Cortex of kidney (tissue), 1 donor: ENCODE data around the gene SLC15A4.
"Not testable (repeated sequence)": the region's sequence is repeated elsewhere in the genome, so short reads cannot be mapped to it uniquely, and the experiment has no call there.

Experiments used
- DNase-seq: peaks from one replicate; lab custom pipeline; 2025; lab: John Stamatoyannopoulos, UW

The SLC15A4 gene

GRCh38 chr12:128823916-128824839 lies at the start of gene SLC15A4:
Gene SLC15A4 (minus strand): TSS chr12:128823958. CDS start chr12:128823943, 15 bp downstream.
- peak; percentile 85 for DNase-seq

- no peak for DNase-seq
Measured at GRCh38 chr12:128872303-128872702, 48.5 kb upstream of the SLC15A4 start.

GRCh38 chr12:128871516-128871892 lies 47.7 kb upstream of the SLC15A4 start:
- DNase-seq = no peak

- DNase-seq = no peak
Measured at GRCh38 chr12:128867466-128867865, 43.7 kb upstream of the SLC15A4 start.

GRCh38 chr12:128864516-128865186 lies 40.9 kb upstream of the SLC15A4 start:
- DNase-seq = no peak

GRCh38 chr12:128863957-128864356 lies 40.2 kb upstream of the SLC15A4 start:
- DNase-seq = no peak

- DNase-seq = no peak
Measured at GRCh38 chr12:128861226-128862016, 37.7 kb upstream of the SLC15A4 start.

GRCh38 chr12:128859311-128859710 lies 35.6 kb upstream of the SLC15A4 start:
- DNase-seq = no peak

GRCh38 chr12:128857133-128857763 lies 33.5 kb upstream of the SLC15A4 start:
- DNase-seq = no peak

- DNase-seq = no peak
Measured at GRCh38 chr12:128856791-128857078, 33.0 kb upstream of the SLC15A4 start.

- no peak for DNase-seq
Measured at GRCh38 chr12:128856035-128856790, 32.5 kb upstream of the SLC15A4 start.

GRCh38 chr12:128853600-128854197 lies 29.9 kb upstream of the SLC15A4 start:
- DNase-seq = no peak

GRCh38 chr12:128852885-128853599 lies 29.3 kb upstream of the SLC15A4 start, which contains the start of gene GLT1D1:
Gene GLT1D1 (plus strand): TSS chr12:128853478. CDS start chr12:128853582, 104 bp downstream.
- DNase-seq = no peak

GRCh38 chr12:128852026-128852698 lies 28.4 kb upstream of the SLC15A4 start:
- no peak for DNase-seq

GRCh38 chr12:128851429-128851828 lies 27.7 kb upstream of the SLC15A4 start:
- not testable (repeated sequence) for DNase-seq

- DNase-seq = no peak
Measured at GRCh38 chr12:128850400-128850799, 26.6 kb upstream of the SLC15A4 start.

GRCh38 chr12:128849806-128850205 lies 26.0 kb upstream of the SLC15A4 start:
- DNase-seq = not testable (repeated sequence)

- DNase-seq = no peak
Measured at GRCh38 chr12:128848371-128848770, 24.6 kb upstream of the SLC15A4 start.

GRCh38 chr12:128846671-128847070 lies 22.9 kb upstream of the SLC15A4 start:
- DNase-seq = not testable (repeated sequence)
